GM19372 (cell line): ENCODE results near the gene PKP3.
"Not testable (repeated sequence)": the region's sequence is repeated elsewhere in the genome, so short reads cannot be mapped to it uniquely, and the experiment has no call there.

Source experiments
- ATAC-seq: cut with Tn5 transposase; IDR thresholded peaks from one replicate; pipeline ENCODE4 v1.9.1; 2021; ENCODE audit warnings: mild to moderate bottlenecking, low read depth, moderate library complexity; ENCODE audit not compliant: unreplicated experiment

PKP3 gene

DNA sequence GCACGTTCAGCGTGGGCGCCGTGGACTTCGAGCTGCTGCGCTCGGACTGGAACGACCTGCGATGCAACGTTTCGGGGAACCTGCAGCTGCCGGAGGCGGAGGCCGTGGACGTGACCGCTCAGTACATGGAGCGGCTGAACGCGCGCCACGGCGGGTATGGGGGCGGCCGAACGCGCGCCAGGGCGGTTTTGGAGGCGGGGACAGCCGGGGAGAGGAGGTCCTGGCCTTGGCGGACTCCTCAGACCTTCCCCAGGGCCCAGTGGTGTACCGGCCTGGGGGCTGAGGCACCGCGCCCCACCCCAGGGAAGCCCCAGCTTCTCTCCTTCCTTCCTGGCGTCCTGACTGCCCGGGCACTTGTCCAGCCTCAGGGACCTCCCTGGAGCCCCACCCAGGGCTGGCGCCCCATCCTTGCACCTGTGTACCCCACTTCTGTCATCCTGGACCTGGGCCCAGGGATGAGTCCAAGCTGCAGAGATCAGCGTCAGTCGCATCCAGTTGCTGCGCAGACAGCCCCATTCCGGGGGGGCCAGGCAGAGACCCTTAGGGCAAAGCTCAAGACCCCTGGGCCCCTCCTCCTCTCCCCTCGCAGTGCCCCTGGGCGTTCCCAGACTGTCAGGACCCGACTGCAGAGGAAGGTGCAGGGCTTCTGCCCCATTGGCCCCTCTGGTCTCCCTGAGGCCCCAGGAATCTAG is 16.7 kb upstream of the PKP3 start:
- ATAC-seq = no peak

DNA sequence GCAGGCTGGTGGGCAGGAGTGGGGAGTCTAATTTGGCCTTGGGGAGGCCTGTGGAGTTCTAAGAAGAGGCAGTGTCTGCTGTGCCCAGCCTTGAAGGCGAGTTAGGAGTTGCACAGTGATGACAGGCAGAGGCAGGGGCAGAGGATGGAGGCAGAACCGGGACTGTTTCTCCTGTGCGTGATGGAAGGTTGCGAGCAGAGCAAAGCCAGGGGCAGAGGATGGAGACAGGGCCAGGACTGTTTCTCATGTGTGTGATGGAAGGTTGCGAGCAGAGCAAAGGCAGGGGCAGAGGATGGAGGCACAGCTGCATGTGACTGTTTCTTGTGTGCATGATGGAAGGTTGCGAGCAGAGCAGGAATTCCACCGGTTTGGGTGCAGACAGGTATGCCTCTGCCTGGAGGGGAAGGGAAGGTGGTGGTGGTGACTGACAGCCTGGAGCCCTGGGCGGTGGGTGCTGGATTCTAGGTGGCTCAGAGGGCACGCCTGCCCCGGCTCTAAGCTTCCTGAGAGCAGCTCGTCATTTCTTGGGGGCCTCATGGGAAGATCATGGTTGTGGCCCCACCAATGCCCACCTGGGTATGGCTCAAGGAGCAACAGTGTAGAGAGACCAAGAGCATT is 16.0 kb upstream of the PKP3 start:
- ATAC-seq = no peak

GRCh38 chr11:379205-380094 is 14.6 kb upstream of the PKP3 start:
- no peak for ATAC-seq

DNA sequence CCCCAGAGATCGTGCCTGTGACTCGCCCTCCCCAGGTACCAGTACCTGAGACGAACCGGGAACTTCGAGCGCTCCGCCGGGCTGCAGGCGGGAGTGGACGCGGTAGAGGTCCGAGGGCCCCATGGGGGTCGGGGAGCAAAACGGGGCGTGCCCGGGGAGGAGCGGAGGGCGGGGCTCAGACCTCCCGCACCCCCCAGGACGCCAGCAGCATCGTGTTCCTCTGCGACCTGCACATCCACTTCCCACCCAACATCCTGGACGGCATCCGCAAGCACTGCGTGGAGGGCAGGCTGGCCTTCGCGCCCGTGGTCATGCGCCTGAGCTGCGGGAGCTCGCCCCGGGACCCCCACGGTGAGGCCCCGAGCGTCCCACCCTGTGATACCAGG is 13.9 kb upstream of the PKP3 start:
- ATAC-seq = no peak

GRCh38 chr11:380491-380890 is 13.5 kb upstream of the PKP3 start:
- ATAC-seq = no peak

GRCh38 chr11:380996-381395 is 13.0 kb upstream of the PKP3 start:
- ATAC-seq = no peak

GRCh38 chr11:381501-382072 is 12.4 kb upstream of the PKP3 start:
- ATAC-seq = no peak

GRCh38 chr11:382081-382629 is 11.9 kb upstream of the PKP3 start:
- ATAC-seq = no peak

- no peak for ATAC-seq
Measured at GRCh38 chr11:383431-383830, 10.6 kb upstream of the PKP3 start.

DNA sequence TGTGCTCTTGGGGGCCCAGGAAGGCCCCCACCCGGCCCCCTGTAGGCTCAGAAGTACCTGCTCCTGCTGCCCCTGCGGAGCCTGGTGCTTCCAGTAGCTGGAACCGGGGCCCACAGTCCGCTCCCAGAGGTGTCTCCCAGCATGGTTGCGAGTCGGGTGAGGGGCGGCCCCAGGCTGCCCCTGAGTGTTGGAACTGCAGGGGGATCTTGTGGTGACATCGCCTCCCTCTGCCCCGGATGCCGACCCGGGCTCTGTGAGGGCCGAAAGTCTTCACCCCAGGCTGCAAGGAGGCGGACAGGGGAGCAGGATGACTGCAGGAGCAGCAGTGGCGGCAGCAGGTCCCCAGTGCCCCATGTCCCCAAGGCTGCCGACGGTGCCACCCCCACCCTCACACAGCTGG is 9.5 kb upstream of the PKP3 start:
- no peak for ATAC-seq

- no peak for ATAC-seq
Measured at GRCh38 chr11:385594-386351, 8.2 kb upstream of the PKP3 start.

- ATAC-seq = no peak
Measured at GRCh38 chr11:386483-386882, 7.5 kb upstream of the PKP3 start.

DNA sequence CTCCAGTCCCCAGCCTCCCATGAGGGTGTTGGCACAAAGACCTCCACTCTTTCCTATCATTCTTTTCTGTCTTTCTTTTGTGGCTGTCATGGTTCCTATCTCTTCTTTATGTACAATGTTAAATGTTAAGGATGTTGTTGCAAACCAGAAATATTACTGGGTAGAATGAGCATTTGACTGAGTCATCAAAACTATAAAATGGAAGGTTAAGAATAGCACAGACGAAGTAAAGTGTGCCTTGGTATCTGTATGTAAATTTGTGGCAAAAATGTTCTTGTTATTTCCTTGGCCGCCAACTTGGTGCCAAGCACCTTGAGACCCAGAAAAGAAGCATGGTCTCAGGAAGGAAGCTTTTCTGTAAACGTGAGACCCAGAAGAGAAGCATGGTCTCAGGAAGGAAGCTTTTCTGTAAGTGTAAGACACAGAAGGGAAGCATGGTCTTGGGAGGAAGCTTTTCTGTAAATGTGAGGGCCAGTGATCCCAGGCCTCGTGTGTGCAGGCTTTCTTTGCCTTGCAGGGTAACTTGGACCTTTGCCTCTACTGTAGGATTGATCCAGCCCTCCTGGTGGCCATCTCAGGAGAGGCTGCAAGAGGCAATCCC is 6.7 kb upstream of the PKP3 start:
- ATAC-seq = no peak

- ATAC-seq = not testable (repeated sequence)
Measured at GRCh38 chr11:389369-389768, 4.6 kb upstream of the PKP3 start.

GRCh38 chr11:390175-390574 is 3.8 kb upstream of the PKP3 start:
- ATAC-seq = no peak

DNA sequence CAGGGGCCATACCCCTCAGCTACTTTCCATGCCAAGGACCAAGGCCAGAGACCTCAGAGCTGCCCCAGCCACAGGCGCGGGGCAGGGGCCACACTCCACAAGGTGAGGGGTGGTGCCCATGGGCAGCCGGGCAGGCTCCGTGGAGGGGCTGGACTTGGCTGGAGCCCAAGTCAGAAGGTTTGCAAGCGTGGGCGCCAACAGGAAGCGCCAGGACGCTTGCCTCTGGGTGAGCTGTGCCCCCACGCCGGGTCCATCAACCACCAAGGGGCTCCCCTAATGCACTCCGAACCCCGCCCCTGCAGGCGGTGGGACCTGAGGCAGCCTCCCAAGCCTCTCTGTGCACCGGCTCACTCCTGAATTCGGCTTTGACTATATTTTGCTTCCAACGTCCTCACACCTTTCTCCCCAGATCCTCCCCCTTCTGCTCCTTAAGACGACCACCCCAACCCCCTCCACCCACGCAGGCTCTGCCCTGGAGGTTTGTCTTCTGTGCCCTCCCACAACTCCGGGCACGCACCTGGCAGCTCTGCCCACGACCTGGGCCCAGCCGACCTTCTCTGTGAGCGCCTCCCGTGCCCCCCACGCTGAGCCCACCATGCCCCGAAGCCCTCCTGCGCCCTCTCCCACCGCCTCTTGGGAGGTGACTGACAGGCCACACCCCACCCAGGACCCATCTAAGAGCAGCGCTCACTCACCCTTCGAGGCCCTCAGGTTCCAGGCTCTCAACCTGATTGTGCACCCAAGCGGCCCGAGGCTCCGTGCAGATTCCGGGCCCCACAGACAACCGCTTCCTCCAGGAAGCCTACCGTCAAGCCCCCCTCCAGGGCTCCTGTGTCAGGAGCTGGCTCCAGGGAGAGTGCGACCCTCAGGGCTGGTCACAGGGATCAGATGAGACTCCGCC is 2.6 kb upstream of the PKP3 start:
- no peak for ATAC-seq

DNA sequence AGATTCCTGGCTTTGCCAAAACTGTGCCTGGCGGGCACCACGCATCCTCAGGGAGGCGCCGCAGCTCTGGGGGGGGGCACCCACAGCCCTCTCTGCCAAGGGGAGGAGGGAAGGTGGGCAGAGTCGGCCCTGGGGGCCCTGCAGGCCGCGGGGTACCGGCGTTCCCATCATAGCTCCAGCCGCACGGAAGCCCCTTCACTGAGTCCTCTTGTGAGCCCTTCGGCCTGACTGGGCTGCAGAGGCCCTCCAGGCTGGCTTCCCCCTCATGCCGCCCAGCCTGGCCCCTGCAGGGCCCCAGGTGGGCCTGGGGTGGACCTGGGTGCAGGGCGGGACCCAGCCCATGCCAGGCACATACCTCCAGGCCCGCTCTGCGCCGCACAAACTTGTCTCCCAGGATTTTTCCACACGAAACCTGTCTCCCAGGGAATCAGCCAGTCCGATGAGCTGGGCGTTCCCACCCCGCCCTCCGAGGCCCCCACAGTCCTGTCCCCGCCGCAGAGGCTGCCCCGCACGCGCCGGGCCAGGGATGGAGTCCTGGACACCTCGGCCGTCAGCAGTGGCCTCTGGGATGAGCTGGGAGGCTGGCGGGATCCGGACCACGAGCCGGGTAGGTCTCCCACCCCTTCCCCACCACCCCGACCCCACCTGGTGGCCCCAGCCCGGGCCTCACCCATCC is 1.8 kb upstream of the PKP3 start:
- no peak for ATAC-seq
